Spleen (tissue), 11 donors: ENCODE measurements around the gene NECAB2. TPM values are rescaled to one million over a fixed set of nuclear protein-coding genes. Genes with fewer than 3 reads are reported as not detected.

Source experiments
- DNase-seq: peaks from one replicate; pipeline ENCODE4 v3.0.0-alpha.2; 2020
- H3K27ac ChIP-seq, 8 donors: fragments of 200-600 bp; sonication (generic) in 7 of 8; 1 replicate in 4 of 8; 2 replicates in 4 of 8; pipeline versions ENCODE4 v1.5.0 to v1.8.0; 2016 to 2021; ENCODE audit warnings: inconsistent platforms in 4 of 8, mild to moderate bottlenecking in 4 of 8, moderate library complexity in 1 of 8
- H3K27me3 ChIP-seq, 7 donors: fragments of 200-600 bp; sonication (generic) in 6 of 7; replicated peaks in 1 of 7; 1 replicate in 4 of 7; 2 replicates in 3 of 7; pipeline versions ENCODE4 v1.5.0 to v1.8.0; 2016 to 2021; ENCODE audit warnings: inconsistent platforms in 3 of 7, mild to moderate bottlenecking in 1 of 7
- H3K36me3 ChIP-seq, 6 donors: fragments of 200-600 bp; sonication (generic) in 5 of 6; 1 replicate in 4 of 6; 2 replicates in 2 of 6; pipeline versions ENCODE4 v1.5.0 to v1.8.0; 2016 to 2021; ENCODE audit warnings: inconsistent platforms in 2 of 6
- H3K4me1 ChIP-seq, 6 donors: fragments of 200-600 bp; sonication (generic) in 5 of 6; 1 replicate in 3 of 6; 2 replicates in 3 of 6; pipeline versions ENCODE4 v1.5.0 to v1.8.0; 2016 to 2021; ENCODE audit warnings: inconsistent platforms in 3 of 6
- H3K4me3 ChIP-seq, 8 donors: fragments of 200-600 bp; sonication (generic) in 7 of 8; 1 replicate in 4 of 8; 2 replicates in 4 of 8; pipeline versions ENCODE4 v1.5.0 to v1.8.0; 2016 to 2021; ENCODE audit warnings: inconsistent platforms in 4 of 8, mild to moderate bottlenecking in 4 of 8, moderate library complexity in 2 of 8
- H3K9me3 ChIP-seq, 8 donors: fragments of 200-600 bp; sonication (generic) in 7 of 8; 1 replicate in 4 of 8; 2 replicates in 4 of 8; pipeline versions ENCODE4 v1.5.0 to v1.8.0; 2016 to 2021; ENCODE audit warnings: inconsistent platforms in 4 of 8
- CTCF ChIP-seq, 11 experiments: fragments of 200-600 bp in 7 of 11; fragments of 450-650 bp in 4 of 11; sonication (generic) in 4 of 11; IDR thresholded peaks in 8 of 11; conservative IDR thresholded peaks in 3 of 11; 1 replicate in 7 of 11; 2 replicates in 4 of 11; pipeline versions ENCODE4 v1.4.0 to v1.8.0; 2016 to 2021; ENCODE audit warnings: antibody characterized with exemption in 11 of 11, inconsistent platforms in 4 of 11, mild to moderate bottlenecking in 1 of 11
- POLR2A ChIP-seq, 3 donors: fragments of 450-650 bp; IDR thresholded peaks; one replicate each; pipeline ENCODE4 v1.5.1; 2017; ENCODE audit warnings: antibody characterized with exemption in 3 of 3, mild to moderate bottlenecking in 1 of 3
- POLR2AphosphoS5 ChIP-seq, 3 donors: sonication (generic); formaldehyde crosslinking; IDR thresholded peaks; one replicate each; pipeline ENCODE4 v1.5.1; 2017; ENCODE audit warnings: antibody characterized with exemption in 3 of 3
- WGBS, 5 donors: extraction: QIAGEN DNeasy Blood & Tissue Kit in 3 of 5; methylation state at CpG; one replicate each; pipeline versions ENCODE4 v1.1.5 to v1.1.7; 2013 to 2018; 5-methylcytosine and 5-hydroxymethylcytosine counted together
- intact Hi-C: fragments of 100-400 bp; cut with DNase I; formaldehyde crosslinking; loops from one replicate; pipeline ENCODE4 v1.15.0; 2023; ENCODE audit warnings: low total_unique reads
- polyA plus RNA-seq, 3 donors: library from polyadenylated mRNA; stranded (reverse); fragments of 200-250 nt; gene quantifications; one replicate each; pipeline ENCODE4 v1.2.1, GENCODE V29; 2013
- total RNA-seq, 7 donors: library from RNA; depleted of rRNA in 3 of 7; stranded (reverse); fragments of >200 nt in 3 of 7; fragmentation: NEBNext Ultra II Directional in 4 of 7; extraction: Animal tissue kit (Norgen Biotek cat#: 25700) in 4 of 7; gene quantifications; one replicate each; pipeline versions ENCODE4 v1.1.0 to v1.2.1, GENCODE V29; 2016 to 2021
- donor health status: healthy with polysubstance abuse.
- donor health status: DM: no; HTN: no; CAD: no; lungs with moderate emphysema.
- donor health status: DM: no; HTN: no; CAD: no.
- donor health status: Bipolar disorder and iron deficiency.
- donor health status: healthy.
- donor health status: DM: no; HTN: no; CAD: no.
- donor health status: DM: yes; HTN: yes; CAD: no.

NECAB2 gene
- total and polyA plus RNA-seq, 10 donors, result 0.16 to 3.1 (median 1.2) TPM; not detected in 4

- H3K27ac ChIP-seq, result no peak overlapping the region
- no peak overlapping the region for H3K4me3 ChIP-seq
- H3K9me3 ChIP-seq, result peaks cover 0 to 21% (median 17%) of the 10 kb centered on the region in 8 donors
- DNase-seq, result no peak
- no peaks in the 10 kb centered on the region for H3K4me1 ChIP-seq
- intact Hi-C loops, result no loop called here
- no peak for TF ChIP-seq POLR2AphosphoS5 (IDR thresholded peaks at IDR 0.05)
- no peak for TF ChIP-seq CTCF (IDR thresholded peaks at IDR 0.05 in 8 of 11, conservative IDR thresholded peaks at IDR 0.05 in 3 of 11)
- TF ChIP-seq POLR2A (IDR thresholded peaks at IDR 0.05), result no peak
- WGBS, 5 donors, result 75 to 84% (median 80%) methylated on average over 15 of the region's 15 CpGs
- no peaks in the 10 kb centered on the region for H3K36me3 ChIP-seq
- peaks cover 0 to 40% (median 0%) of the 10 kb centered on the region in 7 donors for H3K27me3 ChIP-seq
Measured at GRCh38 chr16:83975590-83976260, 7.7 kb downstream of the NECAB2 start.

- Histone ChIP-seq H3K36me3 (no peaks in the 10 kb centered on the region), H3K4me1 (no peaks in the 10 kb centered on the region), H3K27ac (no peak overlapping the region), H3K4me3 (no peak overlapping the region), H3K9me3 (peaks cover 0 to 21% (median 17%) of the 10 kb centered on the region in 8 donors), H3K27me3 (peaks cover 0 to 27% (median 0%) of the 10 kb centered on the region in 7 donors)
- DNase-seq, result no peak
- 87 to 92% (median 89%) methylated on average over 5 to 6 of the region's 6 CpGs for WGBS, 5 donors
- intact Hi-C loops, result no loop called here
- TF ChIP-seq CTCF (IDR thresholded peaks at IDR 0.05 in 8 of 11, conservative IDR thresholded peaks at IDR 0.05 in 3 of 11) (no peak), POLR2AphosphoS5 (IDR thresholded peaks at IDR 0.05) (no peak), POLR2A (IDR thresholded peaks at IDR 0.05) (no peak)
Measured at GRCh38 chr16:83977056-83977815, 9.2 kb downstream of the NECAB2 start.

- peaks cover 0 to 21% (median 17%) of the 10 kb centered on the region in 8 donors for H3K9me3 ChIP-seq
- H3K36me3 ChIP-seq, result no peaks in the 10 kb centered on the region
- peaks cover 0 to 23% (median 0%) of the 10 kb centered on the region in 7 donors for H3K27me3 ChIP-seq
- 79 to 89% (median 82%) methylated on average over 5 of the region's 5 CpGs for WGBS, 5 donors
- no peak for DNase-seq
- TF ChIP-seq POLR2A (IDR thresholded peaks at IDR 0.05) (no peak), POLR2AphosphoS5 (IDR thresholded peaks at IDR 0.05) (no peak), CTCF (IDR thresholded peaks at IDR 0.05 in 8 of 11, conservative IDR thresholded peaks at IDR 0.05 in 3 of 11) (no peak)
- no peak overlapping the region for H3K4me3 ChIP-seq
- no peak overlapping the region for H3K27ac ChIP-seq
- H3K4me1 ChIP-seq, result no peaks in the 10 kb centered on the region
- intact Hi-C loops, result no loop called here
Measured at GRCh38 chr16:83978401-83978904, 10.4 kb downstream of the NECAB2 start.

- WGBS, 5 donors, result 87 to 91% (median 89%) methylated on average over 7 of the region's 7 CpGs
- H3K36me3 ChIP-seq, result no peaks in the 10 kb centered on the region
- no peak overlapping the region for H3K4me3 ChIP-seq
- H3K9me3 ChIP-seq, result peaks cover 0 to 21% (median 17%) of the 10 kb centered on the region in 8 donors
- no peak overlapping the region for H3K27ac ChIP-seq
- H3K27me3 ChIP-seq, result peaks cover 0 to 13% (median 0%) of the 10 kb centered on the region in 7 donors
- intact Hi-C loops, result no loop called here
- H3K4me1 ChIP-seq, result no peaks in the 10 kb centered on the region
- TF ChIP-seq CTCF (IDR thresholded peaks at IDR 0.05 in 8 of 11, conservative IDR thresholded peaks at IDR 0.05 in 3 of 11), result no peak
- DNase-seq, result no peak
Measured at GRCh38 chr16:83979441-83979840, 11.4 kb downstream of the NECAB2 start.
